Measurements from ENCODE around the gene PEG3. TPM values are rescaled to one million over a fixed set of nuclear protein-coding genes. Genes with fewer than 3 reads are reported as not detected.

PEG3 gene
- polyA plus RNA-seq (2012; ENCODE audit: insufficient read depth, insufficient read length, low read depth): 2.4 TPM

DNA sequence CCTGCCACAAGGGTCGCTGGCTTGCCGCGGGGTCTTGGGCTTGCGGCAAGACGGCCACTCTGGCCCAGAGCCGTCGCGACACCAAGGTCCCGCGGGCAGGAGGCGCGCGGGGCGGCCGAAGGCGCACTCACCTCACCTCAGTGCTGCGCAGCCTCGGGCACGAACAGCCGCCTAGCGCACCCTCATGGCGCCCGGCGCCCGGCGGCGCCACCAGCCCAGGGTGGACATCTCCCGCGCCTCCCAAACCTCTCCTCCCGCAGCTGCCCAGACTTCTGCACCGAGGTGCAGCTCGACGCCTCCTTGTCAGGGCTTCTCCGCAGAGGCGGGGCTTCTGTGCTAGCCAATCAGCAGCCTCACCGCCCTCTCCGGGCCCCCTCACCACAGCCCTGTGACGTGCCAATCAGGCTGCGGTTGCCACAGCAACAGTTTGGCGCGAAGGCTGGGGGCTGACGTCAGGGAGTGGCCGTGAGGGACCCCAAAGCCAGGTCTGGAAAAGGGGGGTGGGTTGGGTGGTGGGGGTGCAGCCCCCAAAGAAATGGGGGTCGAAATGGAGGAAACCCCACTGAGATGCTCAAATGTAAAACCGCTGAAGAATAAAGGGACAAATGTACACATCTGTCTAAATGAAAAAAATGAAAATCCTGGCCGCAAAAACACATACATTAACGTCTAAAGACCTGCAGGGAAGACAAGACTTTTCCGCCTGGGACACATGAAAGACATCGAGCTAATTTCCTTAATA, at the start of gene PEG3, which contains the start of gene ZIM2:
Gene PEG3, minus strand, starts transcription at position 276 of the 742 bp plus-strand sequence. CDS start 16,071 bp downstream, outside the sequence.
Gene ZIM2, minus strand, starts transcription at position 276 of the 742 bp plus-strand sequence. CDS start 16,449 bp downstream, outside the sequence.
- H3K27me3 ChIP-seq: no peaks in the 10 kb centered on the region

DNA sequence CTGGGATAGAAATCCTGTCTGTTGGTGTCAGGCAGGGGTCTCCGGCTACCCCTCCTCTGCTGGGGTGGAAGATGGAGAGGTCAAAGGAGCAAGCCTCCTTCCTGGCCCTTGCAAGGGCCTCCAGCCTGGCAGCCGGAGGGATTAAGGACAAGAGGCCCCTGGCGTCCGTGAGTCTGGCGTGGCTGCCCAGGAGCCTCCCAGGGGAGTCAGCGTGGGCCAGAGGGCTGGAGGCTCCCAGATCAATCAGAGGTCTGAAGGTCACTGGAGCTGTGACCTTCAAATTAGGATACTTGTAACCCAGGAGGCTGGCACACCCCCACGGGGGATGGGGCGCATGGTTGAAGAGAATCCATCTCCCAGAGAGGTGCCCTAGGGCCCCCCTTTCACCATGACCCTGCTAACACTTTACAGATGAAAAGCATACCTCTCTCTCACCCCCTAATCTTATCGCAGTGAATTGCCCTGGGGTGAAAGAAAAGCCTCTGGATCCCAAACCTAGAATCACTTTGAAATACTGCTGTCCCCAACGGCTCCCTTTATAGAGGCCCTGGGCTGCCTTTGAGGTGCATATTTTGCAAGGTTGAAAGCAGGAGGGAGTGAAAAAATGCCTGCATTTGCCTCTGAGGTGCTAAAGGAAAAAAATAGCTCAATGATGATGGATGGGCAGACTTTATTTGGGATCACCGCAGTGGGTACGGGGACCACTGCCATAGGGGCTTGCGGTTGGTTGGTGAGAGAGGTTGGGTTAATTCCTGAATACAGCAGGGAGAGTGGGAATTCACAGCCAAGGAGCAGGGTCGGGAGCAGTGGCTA, 44.9 kb upstream of the PEG3 start:
- Histone ChIP-seq H3K4me1 (no peaks in the 10 kb centered on the region), H3K9me3 (no peaks in the 10 kb centered on the region; the same call in 1 of the 2 replicates), H3K27me3 (no peaks in the 10 kb centered on the region), H3K36me3 (no peaks in the 10 kb centered on the region), H3K4me3 (ENCODE audit: low read depth, low read length) (no peak overlapping the region)
- TF ChIP-seq, protein P1, sequence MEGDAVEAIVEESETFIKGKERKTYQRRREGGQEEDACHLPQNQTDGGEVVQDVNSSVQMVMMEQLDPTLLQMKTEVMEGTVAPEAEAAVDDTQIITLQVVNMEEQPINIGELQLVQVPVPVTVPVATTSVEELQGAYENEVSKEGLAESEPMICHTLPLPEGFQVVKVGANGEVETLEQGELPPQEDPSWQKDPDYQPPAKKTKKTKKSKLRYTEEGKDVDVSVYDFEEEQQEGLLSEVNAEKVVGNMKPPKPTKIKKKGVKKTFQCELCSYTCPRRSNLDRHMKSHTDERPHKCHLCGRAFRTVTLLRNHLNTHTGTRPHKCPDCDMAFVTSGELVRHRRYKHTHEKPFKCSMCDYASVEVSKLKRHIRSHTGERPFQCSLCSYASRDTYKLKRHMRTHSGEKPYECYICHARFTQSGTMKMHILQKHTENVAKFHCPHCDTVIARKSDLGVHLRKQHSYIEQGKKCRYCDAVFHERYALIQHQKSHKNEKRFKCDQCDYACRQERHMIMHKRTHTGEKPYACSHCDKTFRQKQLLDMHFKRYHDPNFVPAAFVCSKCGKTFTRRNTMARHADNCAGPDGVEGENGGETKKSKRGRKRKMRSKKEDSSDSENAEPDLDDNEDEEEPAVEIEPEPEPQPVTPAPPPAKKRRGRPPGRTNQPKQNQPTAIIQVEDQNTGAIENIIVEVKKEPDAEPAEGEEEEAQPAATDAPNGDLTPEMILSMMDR (IDR thresholded peaks at IDR 0.05; ENCODE audit: low read depth, low read length): no peak
- DNase-seq: no peak

More for the DNA sequence above, at the start of gene PEG3, which contains the start of gene ZIM2:
- TF ChIP-seq, protein P1 (IDR thresholded peaks at IDR 0.05; ENCODE audit: low read depth, low read length): no peak
- Histone ChIP-seq H3K36me3 (no peaks in the 10 kb centered on the region), H3K9me3 (peaks cover 11% of the 10 kb centered on the region), H3K4me1 (no peaks in the 10 kb centered on the region), H3K4me3 (ENCODE audit: low read depth, low read length) (peak within 1 kb of the TSS; percentile 6)
- no peak for DNase-seq

DNA sequence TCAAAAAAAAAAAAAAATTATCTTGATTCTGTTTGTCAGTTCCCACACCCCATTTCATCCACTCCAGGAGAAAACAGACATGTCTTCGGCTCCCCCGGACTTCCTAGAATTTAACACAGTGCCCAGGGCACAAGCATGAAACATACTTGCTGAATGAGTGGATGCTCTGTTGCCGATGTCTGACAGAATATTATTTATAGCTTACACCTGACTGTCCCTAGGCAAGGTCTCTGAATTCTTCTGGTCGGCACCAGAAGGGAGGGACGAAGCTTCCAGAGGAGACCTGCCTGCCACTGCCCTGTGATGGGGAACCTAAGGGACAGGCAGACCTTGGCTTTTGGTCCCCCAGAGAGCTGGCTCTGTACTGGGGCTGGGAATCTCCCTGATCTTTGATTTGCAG, 43.9 kb upstream of the PEG3 start:
- H3K4me1 ChIP-seq: no peaks in the 10 kb centered on the region
- H3K9me3 ChIP-seq: no peaks in the 10 kb centered on the region; the same call in 1 of the 2 replicates
- DNase-seq: no peak
- no peak overlapping the region for H3K4me3 ChIP-seq (ENCODE audit: low read depth, low read length)
- TF ChIP-seq, protein P1 (IDR thresholded peaks at IDR 0.05; ENCODE audit: low read depth, low read length): no peak
- H3K27me3 ChIP-seq: no peaks in the 10 kb centered on the region
- H3K36me3 ChIP-seq: no peaks in the 10 kb centered on the region

DNA sequence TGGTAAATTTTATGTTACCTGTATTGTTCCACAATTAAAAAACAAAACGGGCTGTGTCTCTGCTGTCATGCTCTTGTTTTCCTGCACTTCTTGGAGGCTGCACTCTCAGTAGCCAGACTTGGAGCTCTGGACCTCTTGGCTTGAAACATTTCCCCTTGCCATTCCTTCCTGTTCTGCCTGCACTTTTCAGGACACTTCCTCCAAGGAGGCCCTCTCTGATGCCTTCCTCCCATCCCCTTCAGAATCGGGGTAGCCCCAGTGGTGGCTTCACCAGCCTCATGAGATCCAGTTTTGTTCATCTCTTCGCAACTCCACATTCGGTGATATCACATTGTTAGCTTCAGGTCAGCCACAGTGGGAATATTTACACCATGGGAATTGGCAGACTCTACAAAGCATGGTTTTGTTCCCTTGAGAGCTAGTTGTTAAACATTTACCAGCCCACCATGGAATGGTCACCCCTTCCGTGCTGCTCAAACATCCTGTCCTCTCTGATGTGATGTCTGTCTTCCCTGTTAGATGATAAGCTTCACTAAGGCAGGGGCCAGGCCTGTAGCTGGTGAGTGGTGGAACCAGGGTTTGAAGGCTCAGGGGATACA, 40.2 kb upstream of the PEG3 start:
- DNase-seq: no peak
- no peaks in the 10 kb centered on the region for H3K4me1 ChIP-seq
- no peaks in the 10 kb centered on the region; the same call in 1 of the 2 replicates for H3K9me3 ChIP-seq
- no peak overlapping the region for H3K4me3 ChIP-seq (ENCODE audit: low read depth, low read length)
- TF ChIP-seq, protein P1 (IDR thresholded peaks at IDR 0.05; ENCODE audit: low read depth, low read length): no peak
- no peaks in the 10 kb centered on the region for H3K27me3 ChIP-seq
- H3K36me3 ChIP-seq: no peaks in the 10 kb centered on the region

DNA sequence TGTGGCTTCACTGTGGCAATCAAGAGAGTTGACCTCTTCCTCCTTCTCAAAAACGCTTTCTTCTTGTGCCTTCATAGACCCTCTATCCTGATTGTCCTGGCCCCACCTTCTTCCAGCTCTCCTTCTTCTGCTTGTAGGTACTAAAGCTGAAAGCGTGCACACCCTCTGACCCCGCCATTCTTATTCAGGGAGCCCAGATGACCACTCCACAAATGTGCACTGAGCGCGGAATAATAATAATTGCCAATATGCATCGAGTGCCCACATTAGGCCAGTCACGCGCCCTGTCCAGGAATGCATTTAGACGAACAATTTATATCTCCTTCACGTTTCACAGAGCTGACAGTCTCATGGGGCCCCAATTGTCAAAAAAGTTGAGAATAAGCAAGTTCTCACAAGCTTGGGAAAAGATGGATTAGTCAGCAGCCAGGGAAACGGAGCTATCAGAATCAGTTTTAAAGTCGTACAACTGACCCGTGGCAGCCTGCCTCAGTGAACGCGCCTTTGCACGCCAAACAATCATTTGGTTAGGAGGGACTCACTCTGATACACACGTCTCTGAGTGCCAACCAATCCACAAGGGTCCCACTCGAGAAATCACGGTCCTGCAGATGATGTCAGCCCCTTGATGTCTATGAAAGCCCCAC, 36.7 kb upstream of the PEG3 start:
- Histone ChIP-seq H3K9me3 (no peaks in the 10 kb centered on the region), H3K27me3 (no peaks in the 10 kb centered on the region), H3K4me1 (no peaks in the 10 kb centered on the region), H3K4me3 (ENCODE audit: low read depth, low read length) (no peak overlapping the region), H3K36me3 (no peaks in the 10 kb centered on the region)
- TF ChIP-seq, protein P1 (IDR thresholded peaks at IDR 0.05; ENCODE audit: low read depth, low read length): no peak
- DNase-seq: no peak
